ENCODE measurements around the gene RHBDD3.

- TF ChIP-seq, protein P1, sequence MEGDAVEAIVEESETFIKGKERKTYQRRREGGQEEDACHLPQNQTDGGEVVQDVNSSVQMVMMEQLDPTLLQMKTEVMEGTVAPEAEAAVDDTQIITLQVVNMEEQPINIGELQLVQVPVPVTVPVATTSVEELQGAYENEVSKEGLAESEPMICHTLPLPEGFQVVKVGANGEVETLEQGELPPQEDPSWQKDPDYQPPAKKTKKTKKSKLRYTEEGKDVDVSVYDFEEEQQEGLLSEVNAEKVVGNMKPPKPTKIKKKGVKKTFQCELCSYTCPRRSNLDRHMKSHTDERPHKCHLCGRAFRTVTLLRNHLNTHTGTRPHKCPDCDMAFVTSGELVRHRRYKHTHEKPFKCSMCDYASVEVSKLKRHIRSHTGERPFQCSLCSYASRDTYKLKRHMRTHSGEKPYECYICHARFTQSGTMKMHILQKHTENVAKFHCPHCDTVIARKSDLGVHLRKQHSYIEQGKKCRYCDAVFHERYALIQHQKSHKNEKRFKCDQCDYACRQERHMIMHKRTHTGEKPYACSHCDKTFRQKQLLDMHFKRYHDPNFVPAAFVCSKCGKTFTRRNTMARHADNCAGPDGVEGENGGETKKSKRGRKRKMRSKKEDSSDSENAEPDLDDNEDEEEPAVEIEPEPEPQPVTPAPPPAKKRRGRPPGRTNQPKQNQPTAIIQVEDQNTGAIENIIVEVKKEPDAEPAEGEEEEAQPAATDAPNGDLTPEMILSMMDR (IDR thresholded peaks at IDR 0.05), result no peak
- no peak for TF ChIP-seq POLR2A (IDR thresholded peaks at IDR 0.05)
These were observed 32.7 kb upstream of the RHBDD3 start for GRCh38 chr22:29300467-29300806.
